Measurements from ENCODE around the gene RAB11A.

Gene RAB11A

GRCh38 chr15:65887565-65887964, 18.3 kb downstream of the RAB11A start:
- DNase-seq (ENCODE audit: low read depth): no peak
- no peak for TF ChIP-seq CTCF (IDR thresholded peaks at IDR 0.05; ENCODE audit: insufficient read depth, low read depth, low read length, missing control alignments)
- no peak overlapping the region for H3K4me3 ChIP-seq (ENCODE audit: low read depth, low read length)

DNA sequence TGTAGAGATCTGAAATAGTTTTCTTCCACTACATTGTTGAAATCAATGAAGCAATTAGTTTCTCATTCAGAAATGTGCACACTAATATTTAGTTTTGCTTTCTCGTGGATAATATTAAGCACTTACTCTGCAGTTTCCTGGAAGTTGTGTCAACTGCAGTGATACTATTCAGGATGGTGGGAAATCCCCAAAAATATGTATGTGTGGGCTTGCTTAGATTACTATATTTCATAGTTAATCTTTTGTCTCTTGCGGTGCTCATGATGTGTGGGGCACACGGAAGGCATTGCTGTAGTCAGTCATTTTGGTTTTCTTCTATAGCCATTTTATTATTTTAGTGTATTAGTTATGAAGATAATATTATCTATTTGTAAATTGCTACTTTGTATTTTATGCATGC, 19.7 kb downstream of the RAB11A start:
- TF ChIP-seq CTCF (IDR thresholded peaks at IDR 0.05; ENCODE audit: insufficient read depth, low read depth, low read length, missing control alignments): no peak
- H3K4me3 ChIP-seq (ENCODE audit: low read depth, low read length): no peak overlapping the region
- DNase-seq (ENCODE audit: low read depth): no peak

- H3K4me3 ChIP-seq (ENCODE audit: low read depth, low read length): no peak overlapping the region
- no peak for TF ChIP-seq CTCF (IDR thresholded peaks at IDR 0.05; ENCODE audit: insufficient read depth, low read depth, low read length, missing control alignments)
- DNase-seq (ENCODE audit: low read depth): no peak
These were observed 23.8 kb downstream of the RAB11A start for GRCh38 chr15:65893060-65893459.

GRCh38 chr15:65896236-65896635, 26.9 kb downstream of the RAB11A start:
- no peak for TF ChIP-seq CTCF (IDR thresholded peaks at IDR 0.05; ENCODE audit: insufficient read depth, low read depth, low read length, missing control alignments)
- H3K4me3 ChIP-seq (ENCODE audit: low read depth, low read length): no peak overlapping the region
- no peak for DNase-seq (ENCODE audit: low read depth)

- DNase-seq (ENCODE audit: low read depth): no peak
- no peak overlapping the region for H3K4me3 ChIP-seq (ENCODE audit: low read depth, low read length)
- no peak for TF ChIP-seq CTCF (IDR thresholded peaks at IDR 0.05; ENCODE audit: insufficient read depth, low read depth, low read length, missing control alignments)
These were observed 31.2 kb downstream of the RAB11A start for GRCh38 chr15:65900488-65900887.

- no peak for DNase-seq (ENCODE audit: low read depth)
- H3K4me3 ChIP-seq (ENCODE audit: low read depth, low read length): no peak overlapping the region
- no peak for TF ChIP-seq CTCF (IDR thresholded peaks at IDR 0.05; ENCODE audit: insufficient read depth, low read depth, low read length, missing control alignments)
These were observed 32.0 kb downstream of the RAB11A start for GRCh38 chr15:65901336-65901735.

DNA sequence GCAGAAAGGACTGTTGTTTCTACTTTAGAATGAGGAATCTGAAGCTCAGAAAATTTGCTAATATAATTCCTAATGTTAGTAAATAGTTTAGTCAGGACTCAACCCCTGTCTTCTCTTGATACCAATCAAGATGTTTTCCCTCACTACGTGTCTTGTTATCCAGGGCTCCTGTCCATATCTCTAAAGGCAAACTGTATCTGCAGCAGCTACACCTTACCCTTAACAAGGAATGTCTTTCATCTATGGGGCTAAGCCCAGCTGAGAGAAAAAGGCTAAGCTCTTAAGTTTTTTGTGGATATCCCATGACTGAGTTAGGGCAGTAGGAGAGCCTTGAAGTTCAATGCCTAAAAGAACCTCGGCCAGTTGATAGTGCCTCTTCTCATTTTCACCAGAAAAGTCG, 32.5 kb downstream of the RAB11A start:
- no peak for DNase-seq (ENCODE audit: low read depth)
- no peak overlapping the region for H3K4me3 ChIP-seq (ENCODE audit: low read depth, low read length)
- no peak for TF ChIP-seq CTCF (IDR thresholded peaks at IDR 0.05; ENCODE audit: insufficient read depth, low read depth, low read length, missing control alignments)

Data from GM12865 (cell line).